H1 (cell line): ENCODE data around the gene NCAPD2.

Experiments
- CTCF ChIP-seq, 3 experiments: IDR thresholded peaks; 1 replicate in 2 of 3; 2 replicates in 1 of 3; pipeline versions ENCODE4 v1.5.1 to v1.6.1; 2011; ENCODE audit warnings: low read length in 3 of 3, mild to moderate bottlenecking in 3 of 3, inconsistent platforms in 2 of 3, low read depth in 1 of 3, moderate library complexity in 1 of 3; ENCODE audit not compliant: insufficient read depth in 1 of 3; ENCODE audit errors: control extremely low read depth in 1 of 3
- EP300 ChIP-seq, 2 experiments: IDR thresholded peaks; 1 replicate in 1 of 2; 2 replicates in 1 of 2; pipeline ENCODE4 v1.6.1; 2011 to 2012; ENCODE audit warnings: low read depth in 2 of 2, low read length in 2 of 2, mild to moderate bottlenecking in 2 of 2, borderline replicate concordance in 1 of 2, inconsistent platforms in 1 of 2, moderate library complexity in 1 of 2
- MAFK ChIP-seq: IDR thresholded peaks from 2 replicates; pipeline ENCODE4 v1.6.1; 2012; ENCODE audit warnings: low read depth, mild to moderate bottlenecking, improper control_type of control experiment, low read length
- POLR2AphosphoS5 ChIP-seq: IDR thresholded peaks from 2 replicates; pipeline ENCODE4 v1.6.1; 2011; ENCODE audit warnings: low read depth, low read length
- RAD21 ChIP-seq, 2 experiments: IDR thresholded peaks in 1 of 2; conservative IDR thresholded peaks in 1 of 2; 2 replicates each; pipeline ENCODE4 v1.6.1; 2011; ENCODE audit warnings: low read depth in 2 of 2, low read length in 2 of 2, improper control_type of control experiment in 1 of 2, inconsistent platforms in 1 of 2, mild to moderate bottlenecking in 1 of 2, moderate library complexity in 1 of 2
- RFX5 ChIP-seq: IDR thresholded peaks from 2 replicates; pipeline ENCODE4 v1.6.1; 2011; ENCODE audit warnings: low read depth, low read length, improper control_type of control experiment, borderline replicate concordance
- TBP ChIP-seq: IDR thresholded peaks from 2 replicates; pipeline ENCODE4 v1.6.1; 2011; ENCODE audit warnings: low read depth, low read length, improper control_type of control experiment
- USF2 ChIP-seq: IDR thresholded peaks from 2 replicates; pipeline ENCODE4 v1.6.1; 2011; ENCODE audit warnings: low read length, improper control_type of control experiment

- TF ChIP-seq RAD21 (IDR thresholded peaks at IDR 0.05 in 1 of 2, conservative IDR thresholded peaks at IDR 0.05 in 1 of 2; ENCODE audit: low read depth in 2 of 2, low read length in 2 of 2) (no peak), USF2 (no peak), POLR2AphosphoS5 (no peak), CTCF (IDR thresholded peaks at IDR 0.05; ENCODE audit: control extremely low read depth in 1 of 3, insufficient read depth in 1 of 3, low read depth in 1 of 3, low read length in 3 of 3) (no peak), EP300 (IDR thresholded peaks at IDR 0.05; ENCODE audit: borderline replicate concordance in 1 of 2, low read depth in 2 of 2, low read length in 2 of 2) (no peak), MAFK (no peak), TBP (no peak), RFX5 (no peak)
These were observed 24.8 kb upstream of the NCAPD2 start for GRCh38 chr12:6469092-6469491.
